ENCODE results near the gene IL9. TPM values are rescaled to one million over a fixed set of nuclear protein-coding genes. Genes with fewer than 3 reads are reported as not detected.

The IL9 gene
- total and polyA plus RNA-seq, 2 of the 4 experiments (the other 2 are of a cell fraction): not detected

DNA sequence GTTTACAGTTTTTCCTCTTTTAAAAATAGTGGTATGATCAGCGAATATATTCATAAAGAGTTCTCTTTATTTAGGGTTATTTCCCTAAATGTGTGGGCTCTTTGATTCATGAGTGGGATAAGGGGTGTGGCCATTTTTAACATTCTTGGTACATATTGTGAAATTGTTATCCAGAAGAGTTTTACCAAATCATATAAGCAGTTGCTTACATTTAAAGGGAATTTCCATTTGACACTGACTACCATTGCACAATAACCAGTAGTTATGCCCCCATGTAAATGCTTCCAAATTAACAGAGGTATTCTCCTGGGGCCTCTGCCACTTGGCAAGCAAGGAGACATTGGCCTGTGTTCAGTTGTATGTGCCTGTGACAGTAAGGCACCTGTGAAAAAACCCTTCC, 34.0 kb downstream of the IL9 start:
- Histone ChIP-seq H3K4ac (ENCODE audit: low read depth, low read length) (no peak overlapping the region), H3K4me1 (ENCODE audit: control insufficient read depth, insufficient read depth, low read length) (no peaks in the 10 kb centered on the region), H3K36me3 (ENCODE audit: control insufficient read depth, insufficient read depth, low read length) (no peaks in the 10 kb centered on the region), H3K56ac (ENCODE audit: extremely low read depth, insufficient read depth, low read length) (no peak overlapping the region), H2AK5ac (ENCODE audit: low read depth, low read length) (no peak overlapping the region), H2AFZ (replicated peaks; ENCODE audit: low read length, poor library complexity) (no peak overlapping the region), H2BK120ac (ENCODE audit: low read depth, low read length) (no peak overlapping the region), H3K4me2 (ENCODE audit: low read depth, low read length) (no peak overlapping the region), H4K8ac (ENCODE audit: low read depth in 2 of 2, low read length in 2 of 2) (no peak overlapping the region), H2AK9ac (replicated peaks; ENCODE audit: low read depth, low read length, poor library complexity) (no peak overlapping the region), H2BK15ac (ENCODE audit: low read depth, low read length) (no peak overlapping the region), H2BK5ac (ENCODE audit: low read depth, low read length, poor library complexity, severe bottlenecking) (no peak overlapping the region), H3K9me1 (ENCODE audit: insufficient read depth, low read length) (no peaks in the 10 kb centered on the region), H2BK20ac (ENCODE audit: low read depth, low read length) (no peak overlapping the region), H4K5ac (ENCODE audit: low read depth, low read length) (no peak overlapping the region), H3K9me3 (ENCODE audit: control insufficient read depth, insufficient read depth, low read length) (no peaks in the 10 kb centered on the region), H4K20me1 (ENCODE audit: insufficient read depth, low read length) (no peaks in the 10 kb centered on the region), H3K18ac (ENCODE audit: low read depth, low read length) (no peak overlapping the region), H3K14ac (replicated peaks; ENCODE audit: low read depth, low read length) (no peak overlapping the region), H4K91ac (ENCODE audit: insufficient read depth, low read depth, low read length) (no peak overlapping the region), H3K27ac (ENCODE audit: insufficient read depth, low read length) (no peak overlapping the region), H3K27me3 (ENCODE audit: control insufficient read depth, insufficient read depth, low read length) (no peaks in the 10 kb centered on the region; the same call in 1 of the 2 replicates), H3K4me3 (ENCODE audit: insufficient read depth, low read depth, low read length) (no peak overlapping the region), H3K79me1 (ENCODE audit: low read depth in 1 of 2, low read length in 2 of 2) (no peaks in the 10 kb centered on the region), H3K9ac (ENCODE audit: low read depth, low read length) (no peak overlapping the region), H3K23ac (ENCODE audit: low read depth, low read length) (no peak overlapping the region)
- no TSS peak for BruUV-seq (replicated peaks)
- ATAC-seq (ENCODE audit: low read depth) (no peak), DNase-seq (no peak)
- TF ChIP-seq, protein P1, sequence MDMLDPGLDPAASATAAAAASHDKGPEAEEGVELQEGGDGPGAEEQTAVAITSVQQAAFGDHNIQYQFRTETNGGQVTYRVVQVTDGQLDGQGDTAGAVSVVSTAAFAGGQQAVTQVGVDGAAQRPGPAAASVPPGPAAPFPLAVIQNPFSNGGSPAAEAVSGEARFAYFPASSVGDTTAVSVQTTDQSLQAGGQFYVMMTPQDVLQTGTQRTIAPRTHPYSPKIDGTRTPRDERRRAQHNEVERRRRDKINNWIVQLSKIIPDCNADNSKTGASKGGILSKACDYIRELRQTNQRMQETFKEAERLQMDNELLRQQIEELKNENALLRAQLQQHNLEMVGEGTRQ (IDR thresholded peaks at IDR 0.05; ENCODE audit: low read depth, low read length): no peak
- no peak for TF ChIP-seq CHD1 (IDR thresholded peaks at IDR 0.05; ENCODE audit: low read depth, low read length)
- TF ChIP-seq CEBPB (IDR thresholded peaks at IDR 0.05; ENCODE audit: low read depth, low read length): peak; percentile 65
- TF ChIP-seq MAFK (IDR thresholded peaks at IDR 0.05; ENCODE audit: low read depth, low read length): no peak
- no peak for TF ChIP-seq RFX5 (IDR thresholded peaks at IDR 0.05; ENCODE audit: low read depth, low read length)
- no peak for TF ChIP-seq RAD21 (IDR thresholded peaks at IDR 0.05; ENCODE audit: low read length)
- TF ChIP-seq, protein P2, sequence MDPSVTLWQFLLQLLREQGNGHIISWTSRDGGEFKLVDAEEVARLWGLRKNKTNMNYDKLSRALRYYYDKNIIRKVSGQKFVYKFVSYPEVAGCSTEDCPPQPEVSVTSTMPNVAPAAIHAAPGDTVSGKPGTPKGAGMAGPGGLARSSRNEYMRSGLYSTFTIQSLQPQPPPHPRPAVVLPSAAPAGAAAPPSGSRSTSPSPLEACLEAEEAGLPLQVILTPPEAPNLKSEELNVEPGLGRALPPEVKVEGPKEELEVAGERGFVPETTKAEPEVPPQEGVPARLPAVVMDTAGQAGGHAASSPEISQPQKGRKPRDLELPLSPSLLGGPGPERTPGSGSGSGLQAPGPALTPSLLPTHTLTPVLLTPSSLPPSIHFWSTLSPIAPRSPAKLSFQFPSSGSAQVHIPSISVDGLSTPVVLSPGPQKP (IDR thresholded peaks at IDR 0.05; ENCODE audit: borderline replicate concordance, low read depth, low read length): no peak
- TF ChIP-seq SMC3 (IDR thresholded peaks at IDR 0.05; ENCODE audit: low read depth, low read length): no peak
- dilution Hi-C loops (cut with HindIII; ENCODE audit: low sequenced_read_pairs, unreplicated experiment): no loop called here
- in situ Hi-C loops (cut with MboI; ENCODE audit: low sequenced_read_pairs): no loop called here
- intact Hi-C loops (cut with micrococcal nuclease): no loop called here
- WGBS, 2 experiments (ENCODE audit: extremely low coverage in 2 of 2, insufficient read length in 1 of 2): no CpG with 5 or more reads among the region's 1 CpG
- ChIA-PET POLR2A (ENCODE audit: unreplicated experiment) (no interaction called here), CTCF (no interaction called here)

Measured in IMR-90 (cell line).